GM06990 (cell line): Measurements from ENCODE around the gene TMEM86A.

ENCODE experiments used
- DNase-seq: peaks from one replicate; pipeline ENCODE4 v3.0.0-alpha.2; 2011; ENCODE audit not compliant: insufficient read length; ENCODE audit errors: extremely low read depth
- H3K27me3 ChIP-seq: replicated peaks from 2 replicates; pipeline ENCODE4 v1.6.0; 2011; ENCODE audit warnings: low read length; ENCODE audit not compliant: control insufficient read depth, insufficient read depth
- H3K36me3 ChIP-seq: 2 replicates; pipeline ENCODE4 v1.5.1; 2011; ENCODE audit warnings: low read length; ENCODE audit not compliant: control insufficient read depth, insufficient read depth
- H3K4me3 ChIP-seq: replicated peaks from 2 replicates; pipeline ENCODE4 v1.5.1; 2011; ENCODE audit warnings: low read depth, mild to moderate bottlenecking, control low read depth, low read length
- TF ChIP-seq, protein P1 (sequence below): IDR thresholded peaks from 2 replicates; pipeline ENCODE4 v1.5.1; 2011; ENCODE audit warnings: low read length, control low read depth, mild to moderate bottlenecking, inconsistent platforms; ENCODE audit not compliant: insufficient read depth, poor library complexity, severe bottlenecking

TMEM86A gene

DNA sequence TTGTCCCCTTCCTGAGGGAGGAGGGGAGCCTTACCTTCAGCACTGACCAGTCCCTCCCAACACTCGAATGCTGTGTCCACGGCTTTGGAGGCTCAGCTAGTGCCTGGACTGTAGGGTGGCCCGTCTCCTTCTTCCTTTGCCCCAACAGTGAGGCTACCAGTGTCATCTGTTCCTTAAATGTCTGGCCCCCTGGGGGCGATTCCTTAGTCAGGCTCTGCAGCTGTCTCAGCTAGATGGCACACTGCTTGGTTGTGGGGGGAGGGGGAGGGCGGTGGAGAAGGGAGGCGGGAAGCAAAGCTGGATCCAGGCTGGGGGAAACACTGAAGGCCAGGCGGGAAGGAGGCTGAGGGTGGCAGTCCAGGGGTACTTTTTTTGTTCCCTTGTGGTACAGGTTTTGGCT, 27.5 kb downstream of the TMEM86A start, which contains the start of gene IGSF22:
Gene IGSF22, minus strand, starts transcription at position 149 of the 400 bp plus-strand sequence. CDS start 1,952 bp downstream, outside the sequence.
- TF ChIP-seq, protein P1, sequence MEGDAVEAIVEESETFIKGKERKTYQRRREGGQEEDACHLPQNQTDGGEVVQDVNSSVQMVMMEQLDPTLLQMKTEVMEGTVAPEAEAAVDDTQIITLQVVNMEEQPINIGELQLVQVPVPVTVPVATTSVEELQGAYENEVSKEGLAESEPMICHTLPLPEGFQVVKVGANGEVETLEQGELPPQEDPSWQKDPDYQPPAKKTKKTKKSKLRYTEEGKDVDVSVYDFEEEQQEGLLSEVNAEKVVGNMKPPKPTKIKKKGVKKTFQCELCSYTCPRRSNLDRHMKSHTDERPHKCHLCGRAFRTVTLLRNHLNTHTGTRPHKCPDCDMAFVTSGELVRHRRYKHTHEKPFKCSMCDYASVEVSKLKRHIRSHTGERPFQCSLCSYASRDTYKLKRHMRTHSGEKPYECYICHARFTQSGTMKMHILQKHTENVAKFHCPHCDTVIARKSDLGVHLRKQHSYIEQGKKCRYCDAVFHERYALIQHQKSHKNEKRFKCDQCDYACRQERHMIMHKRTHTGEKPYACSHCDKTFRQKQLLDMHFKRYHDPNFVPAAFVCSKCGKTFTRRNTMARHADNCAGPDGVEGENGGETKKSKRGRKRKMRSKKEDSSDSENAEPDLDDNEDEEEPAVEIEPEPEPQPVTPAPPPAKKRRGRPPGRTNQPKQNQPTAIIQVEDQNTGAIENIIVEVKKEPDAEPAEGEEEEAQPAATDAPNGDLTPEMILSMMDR = no peak
- no peak for DNase-seq
- H3K4me3 ChIP-seq = no peak within 1 kb of the TSS

GRCh38 chr11:18727479-18728236, 29.1 kb downstream of the TMEM86A start:
- Histone ChIP-seq H3K27me3 (no peaks in the 10 kb centered on the region), H3K36me3 (no peaks in the 10 kb centered on the region), H3K4me3 (no peak overlapping the region)
- TF ChIP-seq, protein P1 = peak; percentile 98
- no peak for DNase-seq

More for the DNA sequence above, 27.5 kb downstream of the TMEM86A start, which contains the start of gene IGSF22:
- Histone ChIP-seq H3K27me3 (no peaks in the 10 kb centered on the region), H3K36me3 (no peaks in the 10 kb centered on the region)

DNA sequence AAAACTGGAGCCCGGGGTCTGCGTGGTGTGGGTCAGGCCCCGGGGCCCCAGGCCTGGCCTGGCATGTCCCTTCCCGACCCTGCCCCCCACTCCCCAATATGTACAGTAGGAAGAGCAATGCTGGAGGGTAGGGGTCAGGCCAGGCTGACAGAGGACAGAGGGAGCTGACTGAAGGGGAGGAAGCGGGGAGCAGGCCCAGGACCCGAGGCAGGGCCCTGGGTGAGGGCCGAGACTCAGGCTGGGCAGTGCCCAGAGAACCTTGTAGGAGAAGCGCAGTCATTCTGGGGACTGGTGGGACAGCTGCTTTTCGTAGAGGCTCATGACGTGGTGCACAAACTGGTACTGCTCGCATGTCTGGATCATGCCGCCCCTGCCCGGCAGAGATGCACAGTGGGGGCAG, 30.1 kb downstream of the TMEM86A start:
- H3K4me3 ChIP-seq = no peak overlapping the region
- DNase-seq = no peak
- no peaks in the 10 kb centered on the region for H3K36me3 ChIP-seq
- TF ChIP-seq, protein P1 = no peak
- H3K27me3 ChIP-seq = no peaks in the 10 kb centered on the region

- Histone ChIP-seq H3K4me3 (no peak overlapping the region), H3K27me3 (no peaks in the 10 kb centered on the region), H3K36me3 (no peaks in the 10 kb centered on the region)
- DNase-seq = no peak
- TF ChIP-seq, protein P1 = no peak
Measured at GRCh38 chr11:18729426-18729825, 30.8 kb downstream of the TMEM86A start.

DNA sequence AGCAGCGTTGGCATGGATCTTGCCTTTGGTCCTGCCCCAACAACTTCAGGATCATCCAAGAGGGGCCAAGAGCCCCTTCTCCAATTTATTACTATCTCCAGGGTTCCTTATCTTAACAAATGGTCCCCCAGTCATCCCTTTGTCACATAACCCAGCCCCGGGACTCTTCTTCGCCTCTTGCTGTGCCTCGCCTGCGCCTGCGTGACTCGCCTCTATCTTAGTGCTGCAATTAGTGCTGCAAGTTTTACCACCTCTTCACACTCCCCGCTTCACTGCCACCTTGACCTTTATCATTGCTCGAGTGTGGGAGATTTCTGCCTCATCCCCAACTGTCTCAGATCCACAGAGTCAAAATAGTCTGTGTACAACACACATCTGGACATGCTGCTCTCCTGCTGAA, 31.4 kb downstream of the TMEM86A start:
- Histone ChIP-seq H3K4me3 (no peak overlapping the region), H3K36me3 (no peaks in the 10 kb centered on the region)
- TF ChIP-seq, protein P1 = no peak

More for the DNA sequence above, 31.4 kb downstream of the TMEM86A start:
- no peaks in the 10 kb centered on the region for H3K27me3 ChIP-seq
- no peak for DNase-seq
